HL-60/S4 (cell line): ENCODE data around the gene P2RY6.

Source experiments
- in situ Hi-C: fragments of 300-500 bp; cut with MboI; formaldehyde crosslinking; loops from 2 replicates; pipeline ENCODE4 v1.14.3; 2022; ENCODE audit warnings: low sequenced_read_pairs

P2RY6 gene

DNA sequence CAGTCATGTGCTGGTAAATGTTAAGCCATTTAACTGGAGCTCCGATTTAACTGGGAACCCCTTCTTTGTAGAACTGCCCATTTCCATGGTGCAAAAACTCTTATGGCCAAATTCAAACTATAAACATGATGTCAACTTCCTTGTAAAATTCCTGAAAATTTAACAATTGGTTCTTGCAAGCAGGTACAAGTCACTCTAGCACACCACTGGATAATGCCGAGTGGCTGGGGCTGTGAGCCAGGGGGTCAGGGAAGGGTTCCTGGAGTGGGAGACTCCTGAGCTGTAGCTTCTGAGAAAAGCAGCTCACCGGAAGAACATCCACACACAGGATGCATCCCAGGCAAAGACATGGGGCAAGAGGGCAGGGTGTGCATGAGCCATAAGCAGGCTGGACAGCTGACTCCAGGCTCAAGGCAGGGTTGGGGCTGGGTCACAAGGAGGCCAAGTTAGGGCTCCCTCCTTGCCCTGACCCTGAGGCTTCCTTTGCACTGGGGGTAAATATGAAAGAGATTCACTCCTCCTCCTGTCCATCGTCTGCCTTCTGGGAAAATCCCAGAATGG lies 35.9 kb upstream of the P2RY6 start:
- in situ Hi-C loops, result no loop called here

DNA sequence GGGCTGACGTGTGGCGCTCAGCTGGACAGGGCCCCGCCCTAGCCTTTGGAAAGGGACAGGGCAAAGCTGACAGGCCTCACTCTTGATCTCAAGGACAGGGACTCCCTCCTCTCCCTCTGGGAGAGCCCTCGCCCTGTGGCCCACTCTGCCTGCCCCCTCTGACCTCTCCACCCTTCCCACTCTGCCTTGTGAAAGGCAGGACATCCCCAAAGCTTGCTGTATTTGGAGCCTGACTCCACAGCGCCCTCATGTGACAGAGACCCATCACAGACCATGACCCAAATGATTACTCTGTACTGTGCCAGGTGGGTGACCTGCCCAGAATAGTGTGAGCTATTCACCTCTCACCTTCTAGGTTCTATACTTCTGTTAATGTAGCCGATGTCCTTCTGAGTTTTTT lies 35.3 kb upstream of the P2RY6 start:
- in situ Hi-C loops, result no loop called here

- in situ Hi-C loops, result no loop called here
Measured at GRCh38 chr11:73237471-73238290, 34.5 kb upstream of the P2RY6 start.

DNA sequence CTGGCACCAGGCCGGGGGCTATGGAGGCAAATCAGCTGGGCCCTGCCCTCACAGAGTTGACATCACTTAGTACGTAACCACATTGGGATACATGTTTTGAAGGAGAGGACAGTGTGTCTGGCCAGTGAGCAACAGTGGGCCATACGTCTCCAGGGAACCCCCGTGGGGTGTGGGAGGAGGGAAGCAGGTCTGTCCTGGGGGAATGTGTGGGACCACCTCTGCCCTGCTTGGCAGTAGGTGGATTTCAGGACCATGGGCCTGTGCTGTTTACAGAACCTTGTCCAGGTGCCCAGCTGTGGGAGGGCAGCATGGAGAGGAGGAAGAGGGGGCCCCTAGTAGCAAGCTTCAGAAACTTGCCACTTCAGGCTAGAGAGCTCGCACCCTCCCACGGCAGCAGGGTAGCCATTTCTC lies 33.0 kb upstream of the P2RY6 start:
- in situ Hi-C loops, result no loop called here

- in situ Hi-C loops, result loop anchor here (5.0 kb wide), 1 partner anchor 52 kb away; no protein-coding TSS in a partner anchor
Measured at GRCh38 chr11:73239571-73240189, 32.5 kb upstream of the P2RY6 start.

DNA sequence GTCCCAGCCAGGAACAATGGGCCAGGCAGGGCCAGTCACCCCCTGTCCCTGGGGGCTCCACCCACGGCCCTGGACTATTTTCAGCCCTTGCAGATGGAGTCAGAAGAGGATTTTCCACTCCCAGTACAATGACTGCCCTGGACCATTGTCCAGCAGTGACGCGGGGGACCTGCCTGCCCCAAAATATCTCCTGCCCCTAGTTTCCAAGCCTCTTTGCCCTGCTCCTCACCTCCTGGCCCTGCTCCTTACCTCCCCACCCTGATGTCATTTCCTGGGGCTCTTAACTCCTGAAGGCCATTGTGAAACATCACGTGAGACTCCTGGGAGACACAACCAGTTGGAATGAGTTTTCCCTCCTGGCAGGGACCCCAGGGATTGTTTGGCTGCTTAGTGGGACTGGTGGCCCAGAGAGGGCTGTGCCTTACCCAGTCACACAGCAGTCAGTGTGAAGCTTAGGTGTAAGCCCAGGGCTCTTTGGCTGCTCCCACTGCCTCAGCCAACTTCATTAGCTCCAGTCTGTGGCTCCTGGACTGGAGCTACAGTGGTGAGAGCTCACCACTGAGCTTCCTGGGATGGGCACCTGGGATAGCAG lies 31.9 kb upstream of the P2RY6 start:
- in situ Hi-C loops, result loop anchor here (5.0 kb wide), 1 partner anchor 53 kb away; no protein-coding TSS in a partner anchor

GRCh38 chr11:73241300-73241699 lies 30.8 kb upstream of the P2RY6 start:
- in situ Hi-C loops, result loop anchor here (5.0 kb wide), 1 partner anchor 54 kb away; no protein-coding TSS in a partner anchor

DNA sequence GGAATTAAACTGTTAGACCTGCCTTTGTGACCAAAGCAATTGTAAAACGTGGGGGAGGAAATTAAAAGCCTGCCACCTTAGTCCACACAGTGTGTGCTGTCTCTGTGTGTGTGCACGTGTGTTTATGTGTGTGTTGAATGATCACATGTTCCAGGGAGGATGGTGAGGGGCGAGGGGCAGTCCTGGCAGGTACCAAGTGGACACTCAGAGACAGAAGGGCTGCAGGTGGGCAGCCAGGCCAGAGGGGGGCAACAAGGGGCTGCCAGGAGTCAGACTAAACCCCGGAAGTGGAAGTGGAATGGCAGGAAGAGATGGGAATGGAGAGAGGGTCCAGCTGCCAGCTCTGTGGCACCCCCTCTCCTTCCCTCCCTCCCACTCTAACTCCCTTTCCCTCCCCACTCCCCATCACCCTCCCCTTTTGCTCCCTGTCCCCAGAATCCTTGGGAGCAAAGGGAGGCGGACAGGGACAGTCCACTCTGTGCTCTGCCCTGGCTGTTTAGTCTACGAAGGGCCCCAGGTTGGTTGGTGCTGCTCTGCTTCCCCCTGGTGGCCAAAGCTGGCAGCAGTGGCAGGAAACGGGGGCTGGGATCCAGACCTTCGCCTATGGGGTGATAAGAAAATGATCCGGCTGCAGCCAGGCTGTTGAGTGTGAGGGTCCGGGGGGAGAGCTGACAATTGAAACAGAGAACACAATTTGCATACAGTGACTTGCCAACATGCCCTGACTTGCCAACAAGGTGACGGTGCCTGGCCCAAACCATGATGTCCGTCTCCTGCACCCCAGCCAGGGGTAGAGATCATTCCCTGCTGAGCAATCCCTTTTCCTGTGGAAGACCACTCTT lies 29.7 kb upstream of the P2RY6 start:
- in situ Hi-C loops, result loop anchor here (5.0 kb wide), 1 partner anchor 55 kb away; no protein-coding TSS in a partner anchor

DNA sequence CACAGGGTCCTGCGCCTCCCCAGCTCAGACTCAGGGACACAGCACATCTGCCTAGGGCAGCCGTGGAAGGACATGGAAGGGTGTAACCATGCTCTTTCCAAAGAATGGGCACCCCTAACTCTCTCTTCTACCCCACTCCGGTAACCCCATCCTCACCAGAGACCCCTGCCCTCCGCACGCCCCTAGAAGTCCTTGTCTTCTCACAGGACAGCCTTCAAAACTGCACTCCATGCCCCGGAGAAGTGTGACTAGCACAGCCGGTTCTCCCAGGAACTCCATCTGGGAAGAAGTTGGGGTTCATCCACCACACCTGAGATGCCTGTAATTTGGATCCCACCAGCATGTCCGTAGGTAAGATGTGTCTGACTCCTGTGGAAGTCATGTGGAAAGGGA lies 29.0 kb upstream of the P2RY6 start:
- in situ Hi-C loops, result loop anchor here (5.0 kb wide), 1 partner anchor 56 kb away; no protein-coding TSS in a partner anchor

DNA sequence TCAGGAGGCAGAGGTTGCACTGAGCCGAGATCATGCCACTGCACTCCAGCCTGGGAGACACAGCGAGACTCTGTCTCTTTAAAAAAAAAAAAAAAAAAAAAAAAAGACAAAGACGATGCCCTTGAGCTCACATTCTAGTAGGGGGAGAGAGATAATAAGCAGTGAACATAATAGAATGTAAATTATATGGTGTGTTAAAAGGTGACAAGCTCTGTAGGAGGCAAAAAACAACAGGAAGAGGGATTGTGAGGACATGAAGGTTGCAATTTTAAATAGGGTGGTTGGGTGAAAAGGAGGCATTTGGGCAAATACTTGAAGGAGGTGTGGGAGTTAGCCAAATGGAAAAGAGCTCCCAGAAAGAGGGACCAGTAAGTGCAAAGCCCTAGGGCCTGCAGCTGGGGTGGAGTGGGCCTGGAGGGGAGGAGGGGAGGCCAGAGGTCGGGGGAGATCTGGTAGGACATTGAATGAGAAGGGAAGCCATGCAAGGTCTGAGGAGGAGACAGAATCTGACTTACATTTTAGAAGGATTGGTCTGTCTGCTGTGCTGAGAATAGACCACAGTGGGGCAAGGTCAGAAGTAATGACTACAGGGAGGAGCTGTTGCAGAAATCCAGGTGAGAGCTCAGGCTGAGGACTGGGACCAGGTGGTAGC lies 27.4 kb upstream of the P2RY6 start:
- in situ Hi-C loops, result loop anchor here (5.0 kb wide), 1 partner anchor 57 kb away; no protein-coding TSS in a partner anchor

DNA sequence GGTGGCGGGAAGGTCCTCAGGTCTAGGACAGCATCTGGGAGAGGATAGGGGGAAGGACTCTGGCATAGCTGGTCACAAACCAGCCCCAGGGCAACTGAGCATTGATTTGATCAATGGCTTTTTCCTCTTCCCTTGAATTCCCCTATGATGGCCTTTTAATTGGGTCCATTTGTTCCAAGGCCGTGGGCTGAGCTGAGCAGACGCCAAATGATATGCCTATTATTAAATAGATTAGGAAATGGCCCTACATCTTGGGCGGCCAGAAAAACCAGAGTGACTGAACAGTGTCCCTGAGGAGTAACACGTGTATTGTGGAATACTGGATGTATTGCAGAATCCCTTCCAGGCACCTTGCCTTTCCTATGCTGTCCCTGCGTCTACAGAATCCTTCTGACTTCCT lies 26.7 kb upstream of the P2RY6 start:
- in situ Hi-C loops, result no loop called here

DNA sequence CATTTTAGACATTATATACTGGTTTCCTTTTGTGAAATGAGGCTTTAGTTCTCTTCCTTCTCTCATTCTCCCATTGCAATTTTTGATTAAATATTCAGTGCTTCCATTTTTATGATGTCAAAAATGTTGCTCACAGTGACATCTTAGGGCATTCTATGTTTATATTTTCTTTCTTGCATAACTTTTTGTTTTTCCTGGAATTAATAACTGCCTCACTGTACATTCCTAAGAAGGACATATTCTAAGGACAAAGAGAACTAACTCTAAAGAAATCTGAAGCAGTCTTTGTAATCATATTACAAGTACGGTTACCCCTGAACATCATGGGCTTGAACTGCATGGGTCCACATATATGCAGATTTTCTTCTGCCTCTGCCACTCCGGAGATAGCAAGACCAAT lies 25.8 kb upstream of the P2RY6 start:
- in situ Hi-C loops, result no loop called here

DNA sequence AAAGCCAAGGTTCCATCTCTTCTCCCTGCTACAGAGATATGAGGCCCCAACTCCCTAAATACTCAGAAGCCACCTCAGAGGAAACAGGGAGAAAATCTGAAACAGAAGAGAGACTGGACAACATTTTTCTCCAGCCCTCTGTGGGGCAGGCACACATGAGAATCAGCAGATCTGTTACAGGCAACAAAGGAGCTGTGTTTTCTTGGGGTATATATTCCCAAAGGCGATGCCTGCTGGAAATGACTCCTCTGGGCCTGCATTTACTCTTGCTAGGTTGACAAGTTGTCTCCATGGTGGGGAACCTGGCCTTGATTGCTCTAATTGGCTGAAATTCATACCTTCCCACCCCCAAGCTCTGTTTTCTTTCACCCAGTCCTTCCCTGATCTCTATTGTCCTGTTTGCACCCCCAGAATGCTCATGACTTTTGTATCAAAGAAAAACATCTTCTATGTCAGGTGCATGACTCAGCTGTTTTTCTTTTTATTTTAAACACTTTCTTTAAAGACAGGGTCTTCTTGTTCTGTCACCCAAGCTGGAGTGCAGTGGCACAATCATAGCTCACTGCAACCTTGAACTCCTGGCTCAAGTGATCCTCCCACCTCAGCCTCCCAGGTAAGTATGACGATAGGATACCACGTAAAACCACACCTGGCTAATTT lies 23.5 kb upstream of the P2RY6 start:
- in situ Hi-C loops, result no loop called here

- in situ Hi-C loops, result no loop called here
Measured at GRCh38 chr11:73249304-73249703, 22.8 kb upstream of the P2RY6 start.

- in situ Hi-C loops, result no loop called here
Measured at GRCh38 chr11:73249853-73250783, 22.0 kb upstream of the P2RY6 start.

- in situ Hi-C loops, result no loop called here
Measured at GRCh38 chr11:73252577-73253191, 19.5 kb upstream of the P2RY6 start.

- in situ Hi-C loops, result no loop called here
Measured at GRCh38 chr11:73257342-73258103, 14.6 kb upstream of the P2RY6 start.
